ENCODE measurements around the gene CRB2. TPM values are rescaled to one million over a fixed set of nuclear protein-coding genes. Genes with fewer than 3 reads are reported as not detected.

CRB2 gene
- total RNA-seq, 2 experiments from 2014 or later = not detected

DNA sequence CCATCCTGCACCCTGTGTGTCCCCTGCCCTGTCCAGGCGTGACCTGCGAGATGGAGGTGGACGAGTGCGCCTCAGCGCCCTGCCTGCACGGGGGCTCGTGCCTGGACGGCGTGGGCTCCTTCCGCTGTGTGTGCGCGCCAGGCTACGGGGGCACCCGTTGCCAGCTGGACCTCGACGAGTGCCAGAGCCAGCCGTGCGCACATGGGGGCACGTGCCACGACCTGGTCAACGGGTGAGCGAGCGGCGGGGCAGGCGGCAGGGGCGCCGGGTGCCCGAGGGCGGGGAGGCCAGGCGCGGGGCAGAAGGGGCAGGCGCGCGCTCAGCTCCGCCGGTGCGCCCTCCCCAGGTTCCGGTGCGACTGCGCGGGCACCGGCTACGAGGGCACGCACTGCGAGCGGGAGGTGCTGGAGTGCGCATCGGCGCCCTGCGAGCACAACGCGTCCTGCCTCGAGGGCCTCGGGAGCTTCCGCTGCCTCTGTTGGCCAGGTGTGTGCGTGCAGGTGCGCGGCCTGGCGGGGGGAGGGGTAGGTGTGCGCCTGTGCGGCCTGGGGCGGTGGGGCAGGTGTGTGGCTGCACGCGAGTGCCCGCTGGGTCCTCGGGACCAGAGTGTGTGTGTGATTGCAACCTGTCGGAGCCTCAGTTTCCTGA, 10.0 kb downstream of the CRB2 start:
- no peak for DNase-seq
- Mint-ChIP-seq H3K36me3 (no peaks in the 10 kb centered on the region), H3K4me1 (peaks cover 3% of the 10 kb centered on the region), H3K9me3 (ENCODE audit: low read depth) (no peaks in the 10 kb centered on the region), H3K4me3 (no peak overlapping the region), H3K27me3 (peaks cover 14% of the 10 kb centered on the region), H3K27ac (no peak overlapping the region)
- CTCF ChIA-PET = no interaction called here
- no peak for ATAC-seq

DNA sequence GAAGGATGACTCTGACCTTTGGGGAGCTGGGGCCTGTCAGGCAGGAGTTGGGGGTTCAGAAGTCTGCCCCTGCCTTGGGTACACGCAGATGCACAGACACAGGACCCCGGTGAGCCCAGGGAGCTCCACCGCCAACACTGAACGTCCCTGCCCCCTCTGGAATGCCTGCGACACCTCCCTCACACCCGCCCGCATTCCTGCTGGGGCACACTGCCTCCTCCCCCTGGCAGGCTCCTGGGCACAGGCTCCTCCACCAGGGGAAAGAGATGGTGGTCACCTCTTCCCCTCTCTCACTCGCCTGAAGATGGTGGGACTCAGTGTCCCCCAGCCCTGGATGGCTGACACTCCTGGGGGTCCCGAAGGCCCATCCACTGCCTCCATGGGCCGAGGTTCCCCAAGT, 12.0 kb downstream of the CRB2 start:
- no peak for DNase-seq
- Mint-ChIP-seq H3K9me3 (ENCODE audit: low read depth) (no peaks in the 10 kb centered on the region), H3K4me1 (peaks cover 3% of the 10 kb centered on the region), H3K27ac (no peak overlapping the region), H3K27me3 (peaks cover 25% of the 10 kb centered on the region), H3K4me3 (no peak overlapping the region), H3K36me3 (no peaks in the 10 kb centered on the region)
- CTCF ChIA-PET = no interaction called here
- ATAC-seq = no peak

GRCh38 chr9:123368536-123369153, 12.6 kb downstream of the CRB2 start:
- H3K27ac Mint-ChIP-seq = no peak overlapping the region
- peaks cover 3% of the 10 kb centered on the region for H3K4me1 Mint-ChIP-seq
- ATAC-seq (no peak), DNase-seq (no peak)
- CTCF ChIA-PET = interaction anchor here (0.8 kb wide), 1 partner anchor 19 kb away, joined by 3 read pairs; no protein-coding TSS in a partner anchor
- H3K36me3 Mint-ChIP-seq = no peaks in the 10 kb centered on the region
- peaks cover 25% of the 10 kb centered on the region for H3K27me3 Mint-ChIP-seq
- H3K4me3 Mint-ChIP-seq = no peak overlapping the region
- no peaks in the 10 kb centered on the region for H3K9me3 Mint-ChIP-seq (ENCODE audit: low read depth)

- CTCF ChIA-PET = interaction anchor here (0.8 kb wide), 1 partner anchor 20 kb away, joined by 3 read pairs; no protein-coding TSS in a partner anchor
- Mint-ChIP-seq H3K36me3 (no peaks in the 10 kb centered on the region), H3K27me3 (peaks cover 29% of the 10 kb centered on the region), H3K4me1 (no peaks in the 10 kb centered on the region), H3K27ac (no peak overlapping the region), H3K4me3 (no peak overlapping the region), H3K9me3 (ENCODE audit: low read depth) (no peaks in the 10 kb centered on the region)
- DNase-seq (no peak), ATAC-seq (no peak)
These were observed 13.3 kb downstream of the CRB2 start for GRCh38 chr9:123369296-123369695.

GRCh38 chr9:123370108-123370507, 14.1 kb downstream of the CRB2 start:
- DNase-seq (no peak), ATAC-seq (no peak)
- CTCF ChIA-PET = interaction anchor here (2.0 kb wide), 1 partner anchor 21 kb away, joined by 6 read pairs; no protein-coding TSS in a partner anchor
- Mint-ChIP-seq H3K9me3 (ENCODE audit: low read depth) (no peaks in the 10 kb centered on the region), H3K4me3 (no peak overlapping the region), H3K36me3 (no peaks in the 10 kb centered on the region), H3K4me1 (no peaks in the 10 kb centered on the region), H3K27me3 (peaks cover 37% of the 10 kb centered on the region), H3K27ac (no peak overlapping the region)

DNA sequence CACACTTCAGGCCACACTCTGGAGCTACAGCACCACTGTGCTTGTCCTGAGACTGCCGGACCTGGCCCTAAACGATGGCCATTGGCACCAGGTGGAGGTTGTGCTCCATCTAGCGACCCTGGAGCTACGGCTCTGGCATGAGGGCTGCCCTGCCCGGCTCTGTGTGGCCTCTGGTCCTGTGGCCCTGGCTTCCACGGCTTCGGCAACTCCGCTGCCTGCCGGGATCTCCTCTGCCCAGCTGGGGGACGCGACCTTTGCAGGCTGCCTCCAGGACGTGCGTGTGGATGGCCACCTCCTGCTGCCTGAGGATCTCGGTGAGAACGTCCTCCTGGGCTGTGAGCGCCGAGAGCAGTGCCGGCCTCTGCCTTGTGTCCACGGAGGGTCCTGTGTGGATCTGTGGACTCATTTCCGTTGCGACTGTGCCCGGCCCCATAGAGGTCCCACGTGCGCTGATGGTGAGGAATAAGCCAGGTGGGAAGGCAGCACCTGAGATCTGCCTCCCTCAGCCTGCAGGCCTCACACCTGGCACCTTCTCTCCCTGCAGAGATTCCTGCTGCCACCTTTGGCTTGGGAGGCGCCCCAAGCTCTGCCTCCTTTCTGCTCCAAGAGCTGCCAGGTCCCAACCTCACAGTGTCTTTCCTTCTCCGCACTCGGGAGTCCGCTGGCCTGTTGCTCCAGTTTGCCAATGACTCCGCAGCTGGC, 14.7 kb downstream of the CRB2 start:
- Mint-ChIP-seq H3K9me3 (ENCODE audit: low read depth) (no peaks in the 10 kb centered on the region), H3K27me3 (peaks cover 35% of the 10 kb centered on the region), H3K36me3 (no peaks in the 10 kb centered on the region), H3K4me3 (no peak overlapping the region), H3K4me1 (no peaks in the 10 kb centered on the region), H3K27ac (no peak overlapping the region)
- no peak for ATAC-seq
- CTCF ChIA-PET = interaction anchor here (0.5 to 2.0 kb wide), 2 partner anchors 21 to 1923 kb away, joined by 3 to 6 read pairs; no protein-coding TSS in a partner anchor
- no peak for DNase-seq

DNA sequence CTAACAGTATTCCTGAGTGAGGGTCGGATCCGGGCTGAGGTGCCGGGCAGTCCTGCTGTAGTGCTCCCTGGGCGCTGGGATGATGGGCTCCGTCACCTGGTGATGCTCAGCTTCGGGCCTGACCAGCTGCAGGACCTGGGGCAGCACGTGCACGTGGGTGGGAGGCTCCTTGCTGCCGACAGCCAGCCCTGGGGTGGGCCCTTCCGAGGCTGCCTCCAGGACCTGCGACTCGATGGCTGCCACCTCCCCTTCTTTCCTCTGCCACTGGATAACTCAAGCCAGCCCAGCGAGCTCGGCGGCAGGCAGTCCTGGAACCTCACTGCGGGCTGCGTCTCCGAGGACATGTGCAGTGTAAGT, 15.2 kb downstream of the CRB2 start:
- Mint-ChIP-seq H3K27me3 (peaks cover 35% of the 10 kb centered on the region), H3K4me1 (no peaks in the 10 kb centered on the region), H3K36me3 (no peaks in the 10 kb centered on the region), H3K9me3 (ENCODE audit: low read depth) (no peaks in the 10 kb centered on the region), H3K4me3 (no peak overlapping the region), H3K27ac (no peak overlapping the region)
- no peak for ATAC-seq
- CTCF ChIA-PET = interaction anchor here (0.5 to 2.0 kb wide), 2 partner anchors 22 to 1922 kb away, joined by 3 to 6 read pairs; no protein-coding TSS in a partner anchor
- no peak for DNase-seq

DNA sequence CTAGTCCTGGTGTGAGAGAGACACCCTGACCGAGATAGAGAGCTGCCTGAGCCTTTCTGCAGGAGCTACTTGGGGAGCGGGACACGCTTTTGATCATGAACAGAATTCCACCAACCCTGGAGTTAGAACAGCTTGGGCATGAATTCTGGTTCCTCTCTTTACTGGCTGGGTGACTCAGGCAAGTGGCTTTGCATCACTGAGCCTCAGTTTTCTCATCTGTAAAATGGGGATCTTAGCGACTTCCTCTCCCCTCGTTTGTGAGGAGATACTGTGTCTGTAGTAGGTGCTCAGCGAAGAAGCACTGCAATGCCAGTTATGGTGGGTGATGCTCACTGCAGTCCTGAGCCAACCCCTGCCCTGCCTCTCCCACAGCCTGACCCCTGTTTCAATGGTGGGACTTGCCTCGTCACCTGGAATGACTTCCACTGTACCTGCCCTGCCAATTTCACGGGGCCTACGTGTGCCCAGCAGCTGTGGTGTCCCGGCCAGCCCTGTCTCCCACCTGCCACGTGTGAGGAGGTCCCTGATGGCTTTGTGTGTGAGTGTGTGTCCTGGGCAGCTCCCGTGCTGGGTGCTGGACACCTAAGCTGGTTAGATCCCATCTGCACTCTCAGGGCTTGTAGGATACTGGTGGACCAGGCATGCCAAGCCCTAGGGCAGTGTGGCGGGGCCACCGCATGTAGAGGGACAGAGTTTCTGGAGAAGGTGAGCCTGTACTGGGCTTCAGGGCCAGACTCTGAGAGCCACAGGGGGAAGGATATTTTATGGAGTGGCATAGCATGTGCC, 16.0 kb downstream of the CRB2 start:
- DNase-seq = no peak
- no peak for ATAC-seq
- Mint-ChIP-seq H3K27ac (no peak overlapping the region), H3K36me3 (no peaks in the 10 kb centered on the region), H3K27me3 (peaks cover 41% of the 10 kb centered on the region), H3K4me1 (no peaks in the 10 kb centered on the region), H3K4me3 (no peak overlapping the region), H3K9me3 (ENCODE audit: low read depth) (no peaks in the 10 kb centered on the region)
- CTCF ChIA-PET = interaction anchor here (2.0 kb wide), 1 partner anchor 23 kb away, joined by 6 read pairs; no protein-coding TSS in a partner anchor

GRCh38 chr9:123372766-123373446, 16.9 kb downstream of the CRB2 start:
- no peak for ATAC-seq
- CTCF ChIA-PET = no interaction called here

GRCh38 chr9:123373447-123373923, 17.5 kb downstream of the CRB2 start:
- Mint-ChIP-seq H3K4me1 (no peaks in the 10 kb centered on the region), H3K27ac (no peak overlapping the region), H3K9me3 (ENCODE audit: low read depth) (no peaks in the 10 kb centered on the region), H3K4me3 (no peak overlapping the region), H3K27me3 (peaks cover 41% of the 10 kb centered on the region), H3K36me3 (no peaks in the 10 kb centered on the region)
- CTCF ChIA-PET = no interaction called here
- no peak for ATAC-seq
- no peak for DNase-seq

More at GRCh38 chr9:123372766-123373446, 16.9 kb downstream of the CRB2 start:
- no peak overlapping the region for H3K4me3 Mint-ChIP-seq
- H3K27me3 Mint-ChIP-seq = peaks cover 41% of the 10 kb centered on the region
- H3K27ac Mint-ChIP-seq = no peak overlapping the region
- DNase-seq = no peak
- no peaks in the 10 kb centered on the region for H3K36me3 Mint-ChIP-seq
- H3K4me1 Mint-ChIP-seq = no peaks in the 10 kb centered on the region
- no peaks in the 10 kb centered on the region for H3K9me3 Mint-ChIP-seq (ENCODE audit: low read depth)

- Mint-ChIP-seq H3K27me3 (peaks cover 41% of the 10 kb centered on the region), H3K27ac (no peak overlapping the region), H3K36me3 (no peaks in the 10 kb centered on the region), H3K4me1 (no peaks in the 10 kb centered on the region), H3K9me3 (ENCODE audit: low read depth) (no peaks in the 10 kb centered on the region), H3K4me3 (no peak overlapping the region)
- CTCF ChIA-PET = no interaction called here
- ATAC-seq (no peak), DNase-seq (no peak)
These were observed 17.9 kb downstream of the CRB2 start for GRCh38 chr9:123373946-123374345.

GRCh38 chr9:123375469-123376132, 19.6 kb downstream of the CRB2 start:
- DNase-seq = no peak
- H3K36me3 Mint-ChIP-seq = no peaks in the 10 kb centered on the region
- H3K27ac Mint-ChIP-seq = no peak overlapping the region
- CTCF ChIA-PET = no interaction called here
- no peak overlapping the region for H3K4me3 Mint-ChIP-seq
- no peaks in the 10 kb centered on the region for H3K9me3 Mint-ChIP-seq (ENCODE audit: low read depth)
- no peaks in the 10 kb centered on the region for H3K4me1 Mint-ChIP-seq
- ATAC-seq = no peak
- peaks cover 38% of the 10 kb centered on the region for H3K27me3 Mint-ChIP-seq
